ENCODE data around the gene EDC3. TPM values are rescaled to one million over a fixed set of nuclear protein-coding genes. Genes with fewer than 3 reads are reported as not detected.

The EDC3 gene
- total RNA-seq, 1 experiment from 2014 or later = 16.7 TPM

DNA sequence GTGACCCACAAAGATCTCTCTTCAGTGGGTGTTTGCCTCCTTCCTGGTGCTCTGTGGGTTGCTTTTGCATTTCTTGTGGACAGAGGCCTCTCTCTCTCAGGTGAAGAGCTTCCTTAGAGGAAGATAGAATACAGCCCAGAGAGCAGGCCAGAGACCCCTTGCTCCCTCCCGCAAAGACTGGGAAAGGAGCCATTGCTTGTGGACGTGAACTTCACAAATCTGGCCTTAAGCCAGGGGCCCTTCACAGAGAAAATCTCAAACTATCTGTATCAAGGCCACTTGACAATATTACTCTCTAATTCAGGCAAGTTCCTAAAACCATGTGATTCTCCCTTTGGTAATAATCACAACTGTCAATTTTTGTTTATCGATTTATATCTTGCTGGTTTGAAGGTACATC, 110.6 kb downstream of the EDC3 start:
- DNase-seq (ENCODE audit: low read depth) = no peak

DNA sequence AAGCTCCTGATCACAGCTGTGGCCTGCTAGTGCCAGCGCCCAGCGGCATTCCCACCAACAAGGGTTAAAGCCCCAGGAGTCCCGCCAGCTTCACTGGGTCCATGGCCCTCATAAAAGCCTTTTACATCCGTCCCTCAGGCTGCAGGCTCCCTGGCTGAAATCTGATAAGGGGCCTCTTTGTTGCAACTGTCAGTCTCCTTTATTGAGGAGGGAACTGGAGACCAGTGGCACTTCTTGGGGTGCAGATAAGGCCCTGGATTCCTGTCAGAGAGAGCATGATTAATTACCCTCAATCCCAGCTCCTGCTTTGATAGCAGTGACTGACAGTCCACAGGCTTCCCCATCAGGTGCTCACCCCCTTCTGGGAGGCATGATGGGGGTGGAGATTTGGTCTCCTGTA, 111.0 kb downstream of the EDC3 start:
- no peak for DNase-seq (ENCODE audit: low read depth)

DNA sequence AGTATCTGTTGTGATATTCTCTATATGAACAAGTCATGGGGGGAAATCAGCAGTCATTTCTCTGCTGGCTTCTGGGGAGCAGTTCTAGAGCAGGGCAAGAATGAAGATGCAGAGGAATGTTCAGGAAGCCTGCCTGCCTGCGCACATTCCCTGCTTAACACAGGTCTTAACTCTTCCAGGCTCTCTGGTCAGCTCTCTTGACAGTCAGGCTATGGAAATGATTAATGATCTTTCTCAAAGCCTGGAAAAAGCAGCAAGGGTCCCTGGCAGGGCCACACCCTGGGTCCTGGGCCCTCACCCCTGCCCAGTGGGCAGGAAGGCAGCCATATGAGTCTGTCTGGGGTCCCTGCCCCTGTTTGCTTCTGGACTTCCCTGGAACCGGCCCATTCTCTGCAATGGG, 111.6 kb downstream of the EDC3 start:
- DNase-seq (ENCODE audit: low read depth) = no peak

Other genes starting within 250 kb of the EDC3 start
- 160 and 187 TPM in 2 replicates for gene UBL7, start 234.9 kb downstream of the EDC3 start, total RNA-seq (2014; rRNA removed; shearing (Covaris generic))
- 3.5 and 4.9 TPM in 2 replicates for gene ARID3B, start 154.8 kb downstream of the EDC3 start, total RNA-seq (2014; rRNA removed; shearing (Covaris generic))
- 84.0 and 110 TPM in 2 replicates for gene CLK3, start 80.2 kb downstream of the EDC3 start, total RNA-seq (2014; rRNA removed; shearing (Covaris generic))
- 1.3 and 2.5 TPM in 2 replicates for gene CYP1A1, start 29.5 kb upstream of the EDC3 start, total RNA-seq (2014; rRNA removed; shearing (Covaris generic))
- not detected in 2 replicates for gene CYP1A2, start 52.8 kb upstream of the EDC3 start, total RNA-seq (2014; rRNA removed; shearing (Covaris generic))
- gene CSK, start 86.1 kb upstream of the EDC3 start, total RNA-seq (2014; rRNA removed; shearing (Covaris generic)) = 39.3 and 50.7 TPM in 2 replicates
- gene LMAN1L, start 116.8 kb upstream of the EDC3 start, total RNA-seq (2014; rRNA removed; shearing (Covaris generic)) = 0.05 TPM in 1 of 2 replicates, not detected in the other
- gene CPLX3, start 130.6 kb upstream of the EDC3 start, total RNA-seq (2014; rRNA removed; shearing (Covaris generic)) = 0.10 and 0.26 TPM in 2 replicates
- 44.0 and 47.1 TPM in 2 replicates for gene ULK3, start 147.1 kb upstream of the EDC3 start, total RNA-seq (2014; rRNA removed; shearing (Covaris generic))
- 17.1 and 32.1 TPM in 2 replicates for gene SCAMP2, start 177.3 kb upstream of the EDC3 start, total RNA-seq (2014; rRNA removed; shearing (Covaris generic))
- 50.6 and 61.3 TPM in 2 replicates for gene MPI, start 194.0 kb upstream of the EDC3 start, total RNA-seq (2014; rRNA removed; shearing (Covaris generic))
- 20.4 and 27.4 TPM in 2 replicates for gene FAM219B, start 210.8 kb upstream of the EDC3 start, total RNA-seq (2014; rRNA removed; shearing (Covaris generic))
- 119 and 162 TPM in 2 replicates for gene COX5A, start 242.0 kb upstream of the EDC3 start, total RNA-seq (2014; rRNA removed; shearing (Covaris generic))

Data from HT1080 (cell line).